ENCODE measurements around the gene NANOS2.

The NANOS2 gene

DNA sequence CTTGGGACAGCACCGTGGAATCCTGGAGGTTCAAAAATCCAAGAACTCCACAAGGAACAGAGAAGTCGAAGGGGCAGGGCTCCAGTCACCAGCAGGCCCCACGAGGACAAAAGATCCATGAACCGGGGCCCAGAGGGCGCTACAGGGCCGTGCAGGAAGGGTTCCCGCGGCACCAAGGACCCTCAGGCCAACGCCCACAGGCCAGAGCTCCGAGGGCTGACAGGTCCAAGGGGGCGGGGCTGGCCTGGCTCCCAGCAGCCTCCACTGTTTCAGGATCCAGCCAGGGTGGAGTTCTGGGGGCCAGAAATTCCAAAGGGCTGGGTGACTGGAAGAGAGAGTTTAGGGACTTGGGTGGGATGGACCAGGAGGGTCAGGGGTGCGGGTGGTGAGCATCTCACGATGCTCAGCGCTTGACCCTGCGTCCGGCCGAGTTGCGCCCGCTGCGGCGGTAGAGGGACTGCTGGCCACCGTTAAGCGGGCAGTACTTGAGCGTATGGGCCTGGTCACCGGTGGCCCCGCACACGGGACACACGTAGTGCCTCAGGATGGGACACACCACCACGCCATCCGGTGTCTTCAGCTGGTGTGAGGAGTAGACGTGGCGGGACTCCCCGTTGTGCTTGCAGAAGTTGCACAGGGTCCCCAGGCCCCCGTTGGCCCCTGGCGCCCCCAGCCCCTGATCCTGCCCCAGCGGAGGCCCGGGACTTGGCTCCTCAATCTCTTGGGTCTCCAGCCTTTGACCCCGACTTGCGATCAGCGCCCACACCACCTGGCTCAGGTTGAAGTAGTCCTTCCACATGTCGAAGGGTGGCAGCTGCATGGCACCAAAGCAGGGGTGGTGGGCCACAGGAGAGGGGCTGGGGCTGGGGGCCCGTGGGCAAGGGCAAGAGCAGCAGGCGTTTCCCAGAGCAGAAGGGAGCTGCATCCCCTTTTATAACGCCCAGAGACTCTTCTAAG is at the start of gene NANOS2:
Gene NANOS2 (minus strand): TSS at position 905 of the 957 bp plus-strand sequence. CDS start 85 bp downstream, at position 820.
- H3K27ac ChIP-seq (ENCODE audit: low read length), result no peak within 1 kb of the TSS
- H3K9me3 ChIP-seq (ENCODE audit: control insufficient read depth in 2 of 2, low read length in 2 of 2), result no peaks in the 10 kb centered on the region
- H3K4me3 ChIP-seq (ENCODE audit: low read length in 2 of 2), result no peak within 1 kb of the TSS
- no peaks in the 10 kb centered on the region for H3K4me1 ChIP-seq (ENCODE audit: control insufficient read depth, insufficient read depth, low read length)
- no peak within 1 kb of the TSS for H3K9ac ChIP-seq (ENCODE audit: low read length in 2 of 2)
- no peaks in the 10 kb centered on the region for H3K36me3 ChIP-seq (ENCODE audit: control insufficient read depth in 2 of 2, insufficient read depth in 2 of 2, low read length in 2 of 2)
- peaks cover 5 to 20% of the 10 kb centered on the region in 2 donors for H3K27me3 ChIP-seq (ENCODE audit: control insufficient read depth in 1 of 2, insufficient read depth in 2 of 2, low read length in 2 of 2)

DNA sequence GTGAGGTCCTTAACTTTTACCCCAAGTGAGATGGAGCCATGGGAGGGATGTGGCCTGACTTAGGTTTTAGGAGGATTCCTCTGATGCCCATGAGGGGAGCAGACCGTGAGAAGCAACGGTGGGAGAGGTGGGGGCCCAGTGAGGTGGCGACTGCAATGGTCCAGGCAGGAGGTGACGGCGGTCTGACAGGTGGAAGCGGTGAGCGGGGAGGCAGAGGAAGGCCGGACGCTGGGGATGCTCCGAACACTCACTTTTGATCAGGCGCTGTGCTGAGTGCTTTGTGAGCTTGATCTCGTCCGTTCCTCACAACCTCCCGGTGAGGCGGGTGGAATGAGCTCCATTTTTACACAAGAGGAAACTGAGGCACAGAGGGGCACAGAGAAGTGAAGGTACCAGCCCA is 47.4 kb upstream of the NANOS2 start:
- no peaks in the 10 kb centered on the region for H3K4me1 ChIP-seq (ENCODE audit: control insufficient read depth, insufficient read depth, low read length)
- H3K4me3 ChIP-seq (ENCODE audit: low read length in 2 of 2), result no peak overlapping the region
- no peak overlapping the region for H3K27ac ChIP-seq (ENCODE audit: low read length)
- no peaks in the 10 kb centered on the region for H3K36me3 ChIP-seq (ENCODE audit: control insufficient read depth in 2 of 2, insufficient read depth in 2 of 2, low read length in 2 of 2)
- H3K27me3 ChIP-seq (ENCODE audit: control insufficient read depth in 1 of 2, insufficient read depth in 2 of 2, low read length in 2 of 2), result peaks cover 11 to 20% of the 10 kb centered on the region in 2 donors
- H3K9ac ChIP-seq (ENCODE audit: low read length in 2 of 2), result no peak overlapping the region
- peaks cover 0 to 2% of the 10 kb centered on the region in 2 donors for H3K9me3 ChIP-seq (ENCODE audit: control insufficient read depth in 2 of 2, low read length in 2 of 2)

DNA sequence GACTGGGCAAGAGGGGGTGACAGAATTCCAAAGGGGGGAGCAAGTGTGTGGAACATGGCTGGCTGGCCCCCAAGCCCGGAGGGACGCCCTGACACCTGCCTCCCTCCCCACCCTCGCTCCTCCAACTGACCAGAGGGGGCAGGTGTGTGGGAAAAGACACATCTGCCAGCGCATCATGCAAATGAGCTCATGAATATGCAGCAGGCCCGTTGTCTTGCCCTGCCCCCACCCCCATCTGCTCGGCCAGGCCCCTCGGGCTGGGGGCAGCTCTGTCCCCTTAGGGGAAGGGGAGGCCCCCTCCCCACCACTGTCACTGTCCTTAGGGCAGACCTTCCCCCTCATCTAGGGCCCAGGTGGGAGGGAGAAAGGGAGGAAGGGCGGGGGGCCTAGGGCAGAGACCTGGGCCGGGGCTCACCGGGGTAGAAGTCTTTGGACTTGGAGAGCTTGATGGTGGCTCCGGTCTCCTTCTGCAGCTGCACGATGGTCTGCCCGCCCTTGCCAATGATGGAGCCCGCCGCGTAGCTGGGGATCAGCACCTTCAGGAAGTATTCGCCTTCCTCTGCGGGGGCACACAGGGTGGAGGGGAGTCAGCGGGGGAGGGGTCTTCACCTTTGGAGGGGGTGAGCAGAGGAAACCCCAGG is 46.1 kb upstream of the NANOS2 start:
- peaks cover 11 to 19% of the 10 kb centered on the region in 2 donors for H3K27me3 ChIP-seq (ENCODE audit: control insufficient read depth in 1 of 2, insufficient read depth in 2 of 2, low read length in 2 of 2)
- no peaks in the 10 kb centered on the region for H3K4me1 ChIP-seq (ENCODE audit: control insufficient read depth, insufficient read depth, low read length)
- no peak overlapping the region for H3K4me3 ChIP-seq (ENCODE audit: low read length in 2 of 2)
- no peaks in the 10 kb centered on the region for H3K9me3 ChIP-seq (ENCODE audit: control insufficient read depth in 2 of 2, low read length in 2 of 2)
- H3K27ac ChIP-seq (ENCODE audit: low read length), result no peak overlapping the region
- H3K9ac ChIP-seq (ENCODE audit: low read length in 2 of 2), result no peak overlapping the region
- H3K36me3 ChIP-seq (ENCODE audit: control insufficient read depth in 2 of 2, insufficient read depth in 2 of 2, low read length in 2 of 2), result no peaks in the 10 kb centered on the region

DNA sequence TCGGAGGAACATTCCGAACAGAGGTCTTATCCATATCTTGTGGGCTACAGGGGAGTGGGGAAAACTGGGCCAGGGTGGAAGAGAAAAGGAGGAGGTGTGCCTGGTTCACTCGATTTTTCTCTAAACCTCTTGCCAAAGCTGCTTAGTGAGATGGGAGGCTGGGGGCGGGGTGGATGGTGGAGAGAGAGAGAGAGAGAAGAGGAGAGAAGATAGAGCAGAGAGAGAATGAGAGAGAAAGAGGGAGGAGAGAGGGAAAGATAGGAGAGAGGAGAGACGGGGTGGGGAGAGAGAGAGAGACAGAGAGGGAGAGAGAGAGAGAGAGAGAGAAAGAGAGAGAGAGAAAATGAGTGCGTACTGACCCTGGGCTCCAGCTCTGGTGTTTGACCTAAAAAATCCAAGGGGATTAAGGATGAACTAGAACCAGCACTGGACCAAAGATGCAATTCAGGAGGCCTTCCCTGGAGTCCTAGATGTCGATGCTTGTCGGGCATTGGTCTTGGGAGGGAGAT is 45.0 kb upstream of the NANOS2 start:
- Histone ChIP-seq H3K4me3 (ENCODE audit: low read length in 2 of 2) (no peak overlapping the region), H3K9ac (ENCODE audit: low read length in 2 of 2) (no peak overlapping the region), H3K36me3 (ENCODE audit: control insufficient read depth in 2 of 2, insufficient read depth in 2 of 2, low read length in 2 of 2) (no peaks in the 10 kb centered on the region), H3K27ac (ENCODE audit: low read length) (no peak overlapping the region), H3K4me1 (ENCODE audit: control insufficient read depth, insufficient read depth, low read length) (no peaks in the 10 kb centered on the region), H3K9me3 (ENCODE audit: control insufficient read depth in 2 of 2, low read length in 2 of 2) (no peaks in the 10 kb centered on the region), H3K27me3 (ENCODE audit: control insufficient read depth in 1 of 2, insufficient read depth in 2 of 2, low read length in 2 of 2) (peaks cover 11 to 22% of the 10 kb centered on the region in 2 donors)

DNA sequence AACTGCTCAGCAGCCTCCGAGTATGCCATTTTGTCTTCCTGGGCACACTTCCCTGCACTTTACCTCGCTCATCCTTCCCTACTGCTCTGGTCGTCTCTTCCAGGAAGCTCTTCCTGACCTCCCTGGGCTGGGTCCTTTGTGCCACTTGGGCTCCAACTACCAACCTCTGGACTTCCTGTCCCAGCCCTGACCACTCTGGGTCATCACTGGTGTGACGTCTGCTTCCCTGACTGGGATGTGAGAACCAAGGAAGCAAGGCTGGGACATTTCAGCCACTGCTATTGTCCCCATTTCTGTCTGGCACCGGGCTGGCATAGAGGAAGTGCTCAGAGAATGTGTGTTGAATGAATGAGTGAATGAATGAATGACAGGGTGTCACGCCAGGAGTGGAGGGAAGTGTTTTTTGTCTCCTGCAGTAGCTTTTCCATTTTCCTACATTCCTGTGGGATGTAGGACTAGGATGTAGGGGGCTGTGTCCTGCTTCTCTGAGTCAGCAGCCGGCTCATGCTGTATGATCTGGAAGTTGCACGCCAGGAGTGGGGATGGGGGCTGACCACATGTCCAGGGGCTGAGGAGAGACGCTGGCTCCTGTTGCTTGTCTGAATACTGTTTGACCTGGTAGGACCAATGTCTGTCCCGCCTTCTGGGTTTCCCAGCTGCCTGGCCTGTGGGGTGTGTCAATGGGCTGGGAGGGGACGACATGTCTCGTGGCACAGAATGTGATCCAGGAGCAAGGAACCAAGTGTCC is 44.4 kb upstream of the NANOS2 start:
- H3K9me3 ChIP-seq (ENCODE audit: control insufficient read depth in 2 of 2, low read length in 2 of 2), result no peaks in the 10 kb centered on the region
- no peak overlapping the region for H3K27ac ChIP-seq (ENCODE audit: low read length)
- no peaks in the 10 kb centered on the region for H3K4me1 ChIP-seq (ENCODE audit: control insufficient read depth, insufficient read depth, low read length)
- H3K4me3 ChIP-seq (ENCODE audit: low read length in 2 of 2), result no peak overlapping the region
- peaks cover 11 to 23% of the 10 kb centered on the region in 2 donors for H3K27me3 ChIP-seq (ENCODE audit: control insufficient read depth in 1 of 2, insufficient read depth in 2 of 2, low read length in 2 of 2)
- H3K9ac ChIP-seq (ENCODE audit: low read length in 2 of 2), result no peak overlapping the region
- no peaks in the 10 kb centered on the region for H3K36me3 ChIP-seq (ENCODE audit: control insufficient read depth in 2 of 2, insufficient read depth in 2 of 2, low read length in 2 of 2)

DNA sequence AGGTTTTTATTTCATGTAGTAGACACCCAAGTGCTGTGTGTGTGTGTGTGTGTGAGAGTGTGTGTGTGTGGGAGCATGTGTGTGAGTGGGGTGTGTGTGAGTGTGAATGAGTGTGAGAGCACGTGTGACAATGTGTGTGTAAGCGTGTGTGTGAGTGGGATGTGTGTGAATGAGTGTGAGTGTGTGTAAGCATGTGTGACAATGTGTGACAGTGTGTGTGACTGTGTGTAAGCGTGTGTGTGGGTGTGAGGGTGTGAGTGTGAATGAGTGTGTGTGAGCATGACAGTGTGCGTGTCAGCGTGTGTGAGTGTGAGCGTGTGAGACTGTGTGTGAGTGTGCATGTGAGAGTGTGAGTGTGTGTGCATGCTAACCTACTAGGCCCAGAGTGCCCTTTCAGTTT is 43.7 kb upstream of the NANOS2 start:
- Histone ChIP-seq H3K9me3 (ENCODE audit: control insufficient read depth in 2 of 2, low read length in 2 of 2) (peaks cover 0 to under 1% of the 10 kb centered on the region in 2 donors), H3K27ac (ENCODE audit: low read length) (no peak overlapping the region), H3K4me1 (ENCODE audit: control insufficient read depth, insufficient read depth, low read length) (no peaks in the 10 kb centered on the region), H3K27me3 (ENCODE audit: control insufficient read depth in 1 of 2, insufficient read depth in 2 of 2, low read length in 2 of 2) (peaks cover 13 to 28% of the 10 kb centered on the region in 2 donors), H3K36me3 (ENCODE audit: control insufficient read depth in 2 of 2, insufficient read depth in 2 of 2, low read length in 2 of 2) (no peaks in the 10 kb centered on the region), H3K4me3 (ENCODE audit: low read length in 2 of 2) (no peak overlapping the region), H3K9ac (ENCODE audit: low read length in 2 of 2) (no peak overlapping the region)

DNA sequence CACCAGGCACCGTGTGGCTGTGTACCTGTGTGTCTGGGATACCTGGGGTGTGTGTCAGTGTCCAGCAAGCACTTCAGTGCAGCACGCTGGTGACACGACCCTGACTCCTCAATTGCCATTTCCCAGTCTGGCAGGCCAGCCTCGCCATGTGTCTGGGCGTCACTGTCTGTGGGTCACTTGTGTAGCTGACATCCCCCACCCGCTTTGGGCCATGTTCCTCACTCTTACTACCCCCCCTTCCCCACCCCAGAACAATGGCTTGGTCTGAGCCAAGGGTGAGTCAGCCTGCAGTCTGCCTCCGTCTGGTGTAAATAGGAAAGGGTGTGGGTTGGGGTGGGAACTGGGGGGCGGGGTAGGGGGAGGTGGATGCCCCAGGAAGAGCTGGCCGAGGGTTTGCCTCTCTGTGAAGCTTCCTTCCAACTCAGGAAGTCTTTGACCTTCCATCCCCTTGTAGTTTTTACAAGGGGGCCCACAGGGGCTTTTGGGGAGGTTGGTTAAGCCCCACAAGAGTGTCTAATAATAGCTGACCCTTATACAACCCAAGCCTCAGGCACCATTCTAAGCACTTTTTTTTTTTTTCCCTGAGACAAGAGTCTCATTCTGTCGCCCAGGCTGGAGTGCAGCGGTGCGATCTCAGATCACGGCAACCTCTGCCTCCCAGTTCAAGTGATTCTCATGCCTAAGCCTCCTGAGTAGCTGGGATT is 41.5 kb upstream of the NANOS2 start:
- H3K9ac ChIP-seq (ENCODE audit: low read length in 2 of 2), result no peak overlapping the region
- no peak overlapping the region for H3K27ac ChIP-seq (ENCODE audit: low read length)
- H3K9me3 ChIP-seq (ENCODE audit: control insufficient read depth in 2 of 2, low read length in 2 of 2), result peaks cover 0 to 2% of the 10 kb centered on the region in 2 donors
- H3K4me1 ChIP-seq (ENCODE audit: control insufficient read depth, insufficient read depth, low read length), result no peaks in the 10 kb centered on the region
- peaks cover 17 to 33% of the 10 kb centered on the region in 2 donors for H3K27me3 ChIP-seq (ENCODE audit: control insufficient read depth in 1 of 2, insufficient read depth in 2 of 2, low read length in 2 of 2)
- no peaks in the 10 kb centered on the region for H3K36me3 ChIP-seq (ENCODE audit: control insufficient read depth in 2 of 2, insufficient read depth in 2 of 2, low read length in 2 of 2)
- H3K4me3 ChIP-seq (ENCODE audit: low read length in 2 of 2), result no peak overlapping the region

DNA sequence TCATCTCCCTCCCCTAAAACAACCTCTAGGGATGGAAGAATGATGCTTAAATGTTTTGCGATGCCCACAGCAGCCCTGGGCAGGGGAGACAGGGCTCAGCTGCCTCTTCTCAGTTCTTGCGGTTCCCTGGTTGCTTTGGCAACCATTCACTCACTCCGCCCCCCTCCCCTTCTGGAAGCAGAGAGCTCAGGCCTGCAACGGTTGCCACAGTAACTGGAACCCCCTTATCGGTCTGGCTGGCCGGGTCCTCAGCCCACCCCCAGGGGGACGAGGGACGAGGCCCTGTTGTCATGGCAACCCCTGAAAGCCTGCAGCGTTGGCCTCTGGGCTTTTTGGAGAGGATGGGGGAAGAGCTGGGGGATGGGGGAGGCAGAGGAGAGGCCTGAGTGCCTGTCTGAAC is 39.6 kb upstream of the NANOS2 start:
- no peak overlapping the region for H3K27ac ChIP-seq (ENCODE audit: low read length)
- H3K4me3 ChIP-seq (ENCODE audit: low read length in 2 of 2), result no peak overlapping the region
- no peaks in the 10 kb centered on the region for H3K36me3 ChIP-seq (ENCODE audit: control insufficient read depth in 2 of 2, insufficient read depth in 2 of 2, low read length in 2 of 2)
- peaks cover 0 to 2% of the 10 kb centered on the region in 2 donors for H3K9me3 ChIP-seq (ENCODE audit: control insufficient read depth in 2 of 2, low read length in 2 of 2)
- H3K9ac ChIP-seq (ENCODE audit: low read length in 2 of 2), result no peak overlapping the region
- H3K27me3 ChIP-seq (ENCODE audit: control insufficient read depth in 1 of 2, insufficient read depth in 2 of 2, low read length in 2 of 2), result peaks cover 17 to 35% of the 10 kb centered on the region in 2 donors
- no peaks in the 10 kb centered on the region for H3K4me1 ChIP-seq (ENCODE audit: control insufficient read depth, insufficient read depth, low read length)

DNA sequence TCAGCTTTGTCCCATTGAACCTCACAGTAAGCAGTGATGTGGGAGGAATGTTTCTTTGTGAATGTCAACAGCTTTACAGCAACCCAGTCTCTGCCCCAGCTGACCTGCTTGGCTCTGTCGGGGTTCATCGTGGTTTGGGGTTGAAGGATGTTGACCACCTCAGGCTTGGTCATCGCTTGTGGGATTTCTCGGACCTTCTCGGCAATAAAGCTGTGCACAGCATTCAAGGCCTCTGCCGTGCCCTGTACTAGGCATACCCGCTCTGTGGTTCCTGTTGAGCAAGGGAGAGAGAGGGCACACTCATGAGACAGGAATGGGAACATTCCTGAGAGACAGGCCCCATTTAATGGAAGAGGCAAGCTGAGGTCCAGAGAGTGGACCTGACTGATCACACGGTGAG is 39.1 kb upstream of the NANOS2 start:
- no peak overlapping the region for H3K4me3 ChIP-seq (ENCODE audit: low read length in 2 of 2)
- no peaks in the 10 kb centered on the region for H3K4me1 ChIP-seq (ENCODE audit: control insufficient read depth, insufficient read depth, low read length)
- H3K9ac ChIP-seq (ENCODE audit: low read length in 2 of 2), result no peak overlapping the region
- no peaks in the 10 kb centered on the region for H3K36me3 ChIP-seq (ENCODE audit: control insufficient read depth in 2 of 2, insufficient read depth in 2 of 2, low read length in 2 of 2)
- peaks cover 0 to 2% of the 10 kb centered on the region in 2 donors for H3K9me3 ChIP-seq (ENCODE audit: control insufficient read depth in 2 of 2, low read length in 2 of 2)
- H3K27me3 ChIP-seq (ENCODE audit: control insufficient read depth in 1 of 2, insufficient read depth in 2 of 2, low read length in 2 of 2), result peaks cover 14 to 30% of the 10 kb centered on the region in 2 donors
- no peak overlapping the region for H3K27ac ChIP-seq (ENCODE audit: low read length)
